ENCODE results near the gene CARNS1.
A peak's percentile ranks its signal among the peaks of the same experiment; 100 is the strongest.

Gene CARNS1

GRCh38 chr11:67378544-67378943 is 36.9 kb upstream of the CARNS1 start:
- H3K9me3 ChIP-seq (ENCODE audit: insufficient read depth, low read length), result no peaks in the 10 kb centered on the region
- H2AFZ ChIP-seq (ENCODE audit: low read depth, low read length, severe bottlenecking), result no peak overlapping the region
- H3K27ac ChIP-seq (ENCODE audit: low read depth, low read length), result no peak overlapping the region
- no peaks in the 10 kb centered on the region for H3K9me2 ChIP-seq (replicated peaks; ENCODE audit: insufficient read depth, low read length)
- H3F3A ChIP-seq (ENCODE audit: insufficient read depth), result no peaks in the 10 kb centered on the region
- H3K79me2 ChIP-seq (ENCODE audit: insufficient read depth, low read length), result no peaks in the 10 kb centered on the region
- H3K4me2 ChIP-seq (ENCODE audit: low read depth, low read length, poor library complexity, severe bottlenecking), result no peak overlapping the region
- H3K36me3 ChIP-seq (ENCODE audit: low read length), result no peaks in the 10 kb centered on the region
- H3K27me3 ChIP-seq (ENCODE audit: low read length), result no peaks in the 10 kb centered on the region
- TF ChIP-seq CTCF (IDR thresholded peaks at IDR 0.05; ENCODE audit: insufficient read depth, low read length, poor library complexity, severe bottlenecking) (no peak), EZH2phosphoT487 (conservative IDR thresholded peaks at IDR 0.05; ENCODE audit: low read length) (no peak)
- no peaks in the 10 kb centered on the region for H4K20me1 ChIP-seq (ENCODE audit: low read depth, low read length)
- H3K9ac ChIP-seq (ENCODE audit: low read length), result no peak overlapping the region
- H3K4me3 ChIP-seq (ENCODE audit: insufficient read depth, low read length, poor library complexity, severe bottlenecking), result no peak overlapping the region

- TF ChIP-seq CTCF (IDR thresholded peaks at IDR 0.05; ENCODE audit: insufficient read depth, low read length, poor library complexity, severe bottlenecking) (no peak), EZH2phosphoT487 (conservative IDR thresholded peaks at IDR 0.05; ENCODE audit: low read length) (no peak)
- no peaks in the 10 kb centered on the region for H3K79me2 ChIP-seq (ENCODE audit: insufficient read depth, low read length)
- H3K4me3 ChIP-seq (ENCODE audit: insufficient read depth, low read length, poor library complexity, severe bottlenecking), result no peak overlapping the region
- no peaks in the 10 kb centered on the region for H4K20me1 ChIP-seq (ENCODE audit: low read depth, low read length)
- no peaks in the 10 kb centered on the region for H3K27me3 ChIP-seq (ENCODE audit: low read length)
- no peaks in the 10 kb centered on the region for H3K36me3 ChIP-seq (ENCODE audit: low read length)
- H3K9me2 ChIP-seq (replicated peaks; ENCODE audit: insufficient read depth, low read length), result no peaks in the 10 kb centered on the region
- no peaks in the 10 kb centered on the region for H3K9me3 ChIP-seq (ENCODE audit: insufficient read depth, low read length)
- no peaks in the 10 kb centered on the region for H3F3A ChIP-seq (ENCODE audit: insufficient read depth)
- H3K4me2 ChIP-seq (ENCODE audit: low read depth, low read length, poor library complexity, severe bottlenecking), result no peak overlapping the region
- no peak overlapping the region for H2AFZ ChIP-seq (ENCODE audit: low read depth, low read length, severe bottlenecking)
- no peak overlapping the region for H3K27ac ChIP-seq (ENCODE audit: low read depth, low read length)
- no peak overlapping the region for H3K9ac ChIP-seq (ENCODE audit: low read length)
Observed at GRCh38 chr11:67379061-67380058, 36.1 kb upstream of the CARNS1 start.

GRCh38 chr11:67381244-67381972 is 34.1 kb upstream of the CARNS1 start:
- Histone ChIP-seq H3K27me3 (ENCODE audit: low read length) (no peaks in the 10 kb centered on the region), H4K20me1 (ENCODE audit: low read depth, low read length) (no peaks in the 10 kb centered on the region), H3K79me2 (ENCODE audit: insufficient read depth, low read length) (no peaks in the 10 kb centered on the region), H3K4me3 (ENCODE audit: insufficient read depth, low read length, poor library complexity, severe bottlenecking) (no peak overlapping the region), H3K36me3 (ENCODE audit: low read length) (no peaks in the 10 kb centered on the region), H3F3A (ENCODE audit: insufficient read depth) (no peaks in the 10 kb centered on the region), H3K9ac (ENCODE audit: low read length) (peak overlapping the region; percentile 36), H3K27ac (ENCODE audit: low read depth, low read length) (peak overlapping the region; percentile 48), H3K9me3 (ENCODE audit: insufficient read depth, low read length) (no peaks in the 10 kb centered on the region), H3K9me2 (replicated peaks; ENCODE audit: insufficient read depth, low read length) (no peaks in the 10 kb centered on the region), H2AFZ (ENCODE audit: low read depth, low read length, severe bottlenecking) (peak overlapping the region; percentile 70), H3K4me2 (ENCODE audit: low read depth, low read length, poor library complexity, severe bottlenecking) (peak overlapping the region; percentile 38)
- TF ChIP-seq EZH2phosphoT487 (conservative IDR thresholded peaks at IDR 0.05; ENCODE audit: low read length) (no peak), CTCF (IDR thresholded peaks at IDR 0.05; ENCODE audit: insufficient read depth, low read length, poor library complexity, severe bottlenecking) (no peak)

Measured in SU-DHL-6 (cell line).